HUES6 (cell line): ENCODE results near the gene SERP2.

Experiments
- H3K27ac ChIP-seq: 2 replicates; pipeline ENCODE4 v1.7.0; 2013; ENCODE audit warnings: low read depth, mild to moderate bottlenecking, low read length, inconsistent platforms
- H3K27me3 ChIP-seq: 2 replicates; pipeline ENCODE4 v1.6.1; 2013; ENCODE audit warnings: low read length; ENCODE audit not compliant: control insufficient read depth, insufficient read depth
- H3K36me3 ChIP-seq: 2 replicates; pipeline ENCODE4 v1.6.1; 2013; ENCODE audit warnings: low read length; ENCODE audit not compliant: control insufficient read depth, insufficient read depth
- H3K4me1 ChIP-seq: 2 replicates; pipeline ENCODE4 v1.6.1; 2013; ENCODE audit warnings: low read length; ENCODE audit not compliant: control insufficient read depth, insufficient read depth
- H3K4me3 ChIP-seq: 2 replicates; pipeline ENCODE4 v1.5.1; 2013; ENCODE audit warnings: low read depth, low read length
- H3K9ac ChIP-seq: one replicate; pipeline ENCODE4 v1.6.1; 2013; ENCODE audit warnings: mild to moderate bottlenecking, low read length
- H3K9me3 ChIP-seq: 2 replicates; pipeline ENCODE4 v1.6.1; 2013; ENCODE audit warnings: low read depth, low read length; ENCODE audit not compliant: control insufficient read depth, insufficient read depth

The SERP2 gene

DNA sequence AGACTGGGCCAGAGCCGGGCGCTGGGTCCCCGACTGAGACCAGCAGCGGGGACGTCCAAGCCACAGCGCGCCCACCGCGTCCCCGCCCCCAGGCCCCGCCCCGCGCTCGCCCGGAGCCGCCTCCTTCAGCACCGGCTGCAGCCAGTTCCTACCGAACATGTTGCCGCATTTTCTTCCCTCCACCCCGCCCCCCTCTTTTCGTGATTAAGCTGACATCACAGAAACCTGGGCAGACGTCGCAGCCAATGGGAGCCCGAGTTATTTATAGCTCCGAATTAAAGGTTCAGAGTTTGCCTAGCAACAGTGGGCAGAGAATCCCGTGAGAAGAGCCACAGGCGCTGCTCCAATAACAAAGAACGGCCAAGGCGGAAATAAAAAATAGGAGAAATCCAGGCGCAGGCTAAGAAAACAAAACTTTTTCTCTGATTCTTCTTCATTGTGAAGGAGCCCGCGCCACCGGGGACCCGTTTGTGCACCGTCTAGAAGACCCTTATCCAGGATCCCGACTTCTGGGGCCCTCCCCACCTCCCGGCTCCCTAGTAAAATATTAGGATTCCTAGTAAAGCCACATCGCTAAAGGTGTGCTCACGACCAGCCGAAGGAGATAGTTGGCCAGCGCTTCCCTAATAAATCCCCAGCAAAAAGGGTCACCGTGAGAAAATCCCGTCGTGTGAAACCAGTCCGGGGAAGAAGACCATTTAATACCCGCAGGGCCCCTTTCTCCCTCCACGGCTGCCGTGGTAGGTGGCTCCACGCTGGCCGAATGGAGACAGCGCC, 61.7 kb downstream of the SERP2 start:
- Histone ChIP-seq H3K9ac (peak overlapping the region; percentile 92), H3K27me3 (no peaks in the 10 kb centered on the region), H3K4me1 (peaks cover 22% of the 10 kb centered on the region), H3K36me3 (peaks cover 23% of the 10 kb centered on the region), H3K27ac (peak overlapping the region; percentile 97), H3K9me3 (no peaks in the 10 kb centered on the region), H3K4me3 (peak overlapping the region; percentile 90)

DNA sequence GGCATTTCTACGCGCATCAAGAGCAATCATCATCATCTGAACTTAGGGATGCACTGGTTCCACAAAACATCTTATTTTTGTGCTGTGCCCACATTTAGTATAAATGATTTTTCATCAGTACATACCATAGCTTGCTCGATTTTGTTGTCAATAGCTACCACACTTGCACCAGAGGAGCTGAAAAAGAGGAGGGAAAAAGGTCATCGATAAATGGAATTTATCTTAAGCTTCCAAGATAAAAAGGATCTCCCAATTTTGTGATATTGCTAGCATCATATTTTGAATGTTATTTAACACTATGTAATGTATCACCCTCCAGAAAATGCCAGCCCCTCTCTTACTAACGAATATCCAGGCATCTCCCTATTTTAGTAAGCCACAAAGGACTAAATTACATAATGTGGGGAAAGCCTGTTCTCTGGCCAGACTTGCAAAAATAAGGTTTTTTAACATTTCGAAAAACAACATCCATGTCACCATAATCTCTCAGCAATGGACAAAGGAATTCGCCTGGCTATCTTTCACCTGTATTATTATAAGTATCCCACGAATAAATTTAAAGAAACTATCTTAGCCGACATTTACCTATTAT, 62.4 kb downstream of the SERP2 start:
- H3K4me1 ChIP-seq, result peaks cover 22% of the 10 kb centered on the region
- H3K27ac ChIP-seq, result peak overlapping the region; percentile 97
- H3K36me3 ChIP-seq, result peaks cover 23% of the 10 kb centered on the region
- peak overlapping the region; percentile 90 for H3K4me3 ChIP-seq
- peak overlapping the region; percentile 92 for H3K9ac ChIP-seq
- H3K9me3 ChIP-seq, result no peaks in the 10 kb centered on the region
- H3K27me3 ChIP-seq, result no peaks in the 10 kb centered on the region

- H3K4me3 ChIP-seq, result peak overlapping the region; percentile 90
- peaks cover 23% of the 10 kb centered on the region for H3K36me3 ChIP-seq
- peak overlapping the region; percentile 97 for H3K27ac ChIP-seq
- H3K9ac ChIP-seq, result peak overlapping the region; percentile 92
- H3K27me3 ChIP-seq, result no peaks in the 10 kb centered on the region
- H3K9me3 ChIP-seq, result no peaks in the 10 kb centered on the region
- peaks cover 22% of the 10 kb centered on the region for H3K4me1 ChIP-seq
Measured at GRCh38 chr13:44436589-44437337, 63.1 kb downstream of the SERP2 start.

GRCh38 chr13:44437356-44438233, 64.0 kb downstream of the SERP2 start:
- Histone ChIP-seq H3K4me3 (peak overlapping the region; percentile 90), H3K27me3 (no peaks in the 10 kb centered on the region), H3K9ac (no peak overlapping the region), H3K36me3 (peaks cover 21% of the 10 kb centered on the region), H3K27ac (peak overlapping the region; percentile 65; the same call in 1 of the 2 replicates), H3K9me3 (no peaks in the 10 kb centered on the region), H3K4me1 (peaks cover 22% of the 10 kb centered on the region)

DNA sequence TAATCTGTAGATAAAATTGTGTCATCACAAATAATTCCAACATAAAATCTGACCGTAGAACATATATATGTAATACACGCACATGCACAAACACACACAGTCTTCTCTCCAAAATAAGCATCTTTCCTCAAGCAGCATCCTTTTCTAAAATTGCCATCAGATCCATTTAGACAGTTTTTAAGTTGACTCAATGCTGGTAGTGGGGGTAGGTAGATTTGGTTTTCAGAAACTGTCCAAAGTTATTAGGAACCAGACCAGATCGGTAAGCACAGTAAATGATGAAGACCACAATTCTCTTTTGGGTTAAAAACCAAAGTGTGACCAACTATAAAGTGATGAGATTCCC, 64.6 kb downstream of the SERP2 start:
- peaks cover 15% of the 10 kb centered on the region for H3K36me3 ChIP-seq
- no peak overlapping the region for H3K9ac ChIP-seq
- no peak overlapping the region for H3K27ac ChIP-seq
- H3K4me3 ChIP-seq, result no peak overlapping the region
- H3K4me1 ChIP-seq, result peaks cover 22% of the 10 kb centered on the region
- H3K27me3 ChIP-seq, result no peaks in the 10 kb centered on the region
- H3K9me3 ChIP-seq, result no peaks in the 10 kb centered on the region

- H3K36me3 ChIP-seq, result peaks cover 2% of the 10 kb centered on the region
- no peak overlapping the region for H3K9ac ChIP-seq
- H3K4me3 ChIP-seq, result no peak overlapping the region
- no peak overlapping the region for H3K27ac ChIP-seq
- no peaks in the 10 kb centered on the region for H3K27me3 ChIP-seq
- peaks cover 17% of the 10 kb centered on the region for H3K4me1 ChIP-seq
- H3K9me3 ChIP-seq, result no peaks in the 10 kb centered on the region
Measured at GRCh38 chr13:44439452-44440024, 65.9 kb downstream of the SERP2 start.

- Histone ChIP-seq H3K36me3 (no peaks in the 10 kb centered on the region), H3K27ac (no peak overlapping the region), H3K9me3 (no peaks in the 10 kb centered on the region), H3K4me3 (no peak overlapping the region), H3K4me1 (peaks cover 14% of the 10 kb centered on the region), H3K9ac (no peak overlapping the region), H3K27me3 (no peaks in the 10 kb centered on the region)
Measured at GRCh38 chr13:44440046-44440608, 66.5 kb downstream of the SERP2 start.
